Muscle layer of colon (tissue), 2 donors: ENCODE measurements around the gene MYNN.
A peak's percentile ranks its signal among the peaks of the same experiment; 100 is the strongest.

Source experiments
- H3K27ac ChIP-seq: one replicate; pipeline ENCODE4 v1.7.0; 2013; ENCODE audit warnings: low read depth, mild to moderate bottlenecking, low read length, moderate library complexity
- H3K27me3 ChIP-seq, 2 donors: one replicate each; pipeline ENCODE4 v1.7.0; 2013; ENCODE audit warnings: low read length in 2 of 2, mild to moderate bottlenecking in 2 of 2; ENCODE audit not compliant: insufficient read depth in 2 of 2, control insufficient read depth in 1 of 2
- H3K36me3 ChIP-seq: one replicate; pipeline ENCODE4 v1.7.0; 2013; ENCODE audit warnings: mild to moderate bottlenecking, low read length; ENCODE audit not compliant: insufficient read depth
- H3K4me1 ChIP-seq: one replicate; pipeline ENCODE4 v1.7.0; 2013; ENCODE audit warnings: mild to moderate bottlenecking, low read length; ENCODE audit not compliant: insufficient read depth
- H3K4me3 ChIP-seq, 2 donors: one replicate each; pipeline ENCODE4 v1.7.0; 2013; ENCODE audit warnings: low read length in 2 of 2, low read depth in 1 of 2, mild to moderate bottlenecking in 1 of 2, moderate library complexity in 1 of 2
- H3K9ac ChIP-seq: one replicate; pipeline ENCODE4 v1.7.0; 2013; ENCODE audit warnings: low read length
- H3K9me3 ChIP-seq: one replicate; pipeline ENCODE4 v1.7.0; 2013; ENCODE audit warnings: mild to moderate bottlenecking, low read length
- donor health status: abdominal sarcoma.
- donor health status: Adenocarcinoma of cecum.

The MYNN gene

GRCh38 chr3:169813278-169813677, 40.1 kb downstream of the MYNN start:
- Histone ChIP-seq H3K4me3 (peak overlapping the region; percentile 73 to 82), H3K27ac (no peak overlapping the region)

GRCh38 chr3:169813757-169814517, 40.7 kb downstream of the MYNN start:
- Histone ChIP-seq H3K4me3 (peak overlapping the region; percentile 73 to 82), H3K36me3 (no peaks in the 10 kb centered on the region), H3K9me3 (no peaks in the 10 kb centered on the region), H3K9ac (no peak overlapping the region), H3K27me3 (no peaks in the 10 kb centered on the region), H3K4me1 (peaks cover 15% of the 10 kb centered on the region), H3K27ac (no peak overlapping the region)

More at GRCh38 chr3:169813278-169813677, 40.1 kb downstream of the MYNN start:
- H3K36me3 ChIP-seq = no peaks in the 10 kb centered on the region
- H3K4me1 ChIP-seq = peaks cover 15% of the 10 kb centered on the region
- no peaks in the 10 kb centered on the region for H3K9me3 ChIP-seq
- no peaks in the 10 kb centered on the region for H3K27me3 ChIP-seq
- H3K9ac ChIP-seq = peak overlapping the region; percentile 66

GRCh38 chr3:169815590-169816150, 42.5 kb downstream of the MYNN start:
- no peak overlapping the region for H3K9ac ChIP-seq
- no peak overlapping the region for H3K4me3 ChIP-seq
- H3K9me3 ChIP-seq = no peaks in the 10 kb centered on the region
- no peaks in the 10 kb centered on the region for H3K27me3 ChIP-seq
- no peaks in the 10 kb centered on the region for H3K36me3 ChIP-seq
- H3K27ac ChIP-seq = no peak overlapping the region
- H3K4me1 ChIP-seq = peaks cover 15% of the 10 kb centered on the region

GRCh38 chr3:169818316-169818715, 45.1 kb downstream of the MYNN start:
- Histone ChIP-seq H3K36me3 (no peaks in the 10 kb centered on the region), H3K9me3 (no peaks in the 10 kb centered on the region), H3K27me3 (no peaks in the 10 kb centered on the region), H3K4me1 (no peaks in the 10 kb centered on the region), H3K4me3 (no peak overlapping the region), H3K9ac (no peak overlapping the region), H3K27ac (no peak overlapping the region)

- Histone ChIP-seq H3K4me1 (no peaks in the 10 kb centered on the region), H3K36me3 (no peaks in the 10 kb centered on the region), H3K27ac (no peak overlapping the region), H3K9me3 (no peaks in the 10 kb centered on the region), H3K27me3 (no peaks in the 10 kb centered on the region), H3K4me3 (no peak overlapping the region), H3K9ac (no peak overlapping the region)
Observed at GRCh38 chr3:169822091-169822490, 48.9 kb downstream of the MYNN start.

DNA sequence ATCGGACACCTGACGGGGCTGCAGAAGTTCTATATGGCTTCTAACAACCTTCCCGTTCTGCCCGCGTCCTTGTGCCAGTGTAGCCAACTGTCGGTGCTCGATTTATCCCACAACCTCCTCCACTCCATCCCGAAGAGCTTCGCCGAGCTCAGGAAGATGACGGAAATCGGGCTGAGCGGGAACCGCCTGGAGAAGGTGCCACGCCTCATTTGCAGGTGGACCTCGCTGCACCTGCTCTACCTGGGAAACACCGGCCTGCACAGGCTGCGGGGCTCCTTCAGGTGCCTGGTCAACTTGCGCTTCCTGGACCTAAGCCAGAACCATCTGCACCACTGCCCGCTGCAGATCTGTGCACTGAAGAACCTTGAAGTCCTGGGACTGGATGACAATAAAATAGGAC, 49.3 kb downstream of the MYNN start:
- Histone ChIP-seq H3K4me1 (no peaks in the 10 kb centered on the region), H3K4me3 (no peak overlapping the region), H3K27ac (no peak overlapping the region), H3K9me3 (no peaks in the 10 kb centered on the region), H3K27me3 (no peaks in the 10 kb centered on the region), H3K36me3 (no peaks in the 10 kb centered on the region), H3K9ac (no peak overlapping the region)

DNA sequence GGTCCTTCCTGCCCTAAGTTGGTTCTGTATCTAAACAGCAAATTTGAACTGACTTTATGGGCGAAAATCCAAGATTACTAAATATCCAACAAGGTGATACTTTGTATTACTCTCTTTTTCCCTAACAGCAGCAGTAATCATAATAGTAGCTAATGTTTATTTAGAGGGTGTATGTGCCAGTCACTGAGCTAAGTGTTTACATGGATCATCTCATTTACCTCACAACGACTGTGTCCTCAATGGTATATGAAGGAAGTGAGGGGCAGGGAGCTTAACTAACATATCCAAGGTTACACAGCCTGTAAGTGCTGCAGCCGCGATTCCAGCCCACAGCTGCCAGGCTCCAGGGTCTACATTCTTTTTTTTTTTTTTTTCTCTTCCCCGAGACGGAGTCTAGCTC, 49.8 kb downstream of the MYNN start:
- H3K9ac ChIP-seq = no peak overlapping the region
- no peaks in the 10 kb centered on the region for H3K4me1 ChIP-seq
- no peaks in the 10 kb centered on the region for H3K36me3 ChIP-seq
- no peak overlapping the region for H3K27ac ChIP-seq
- no peaks in the 10 kb centered on the region for H3K27me3 ChIP-seq
- no peaks in the 10 kb centered on the region for H3K9me3 ChIP-seq
- H3K4me3 ChIP-seq = no peak overlapping the region

DNA sequence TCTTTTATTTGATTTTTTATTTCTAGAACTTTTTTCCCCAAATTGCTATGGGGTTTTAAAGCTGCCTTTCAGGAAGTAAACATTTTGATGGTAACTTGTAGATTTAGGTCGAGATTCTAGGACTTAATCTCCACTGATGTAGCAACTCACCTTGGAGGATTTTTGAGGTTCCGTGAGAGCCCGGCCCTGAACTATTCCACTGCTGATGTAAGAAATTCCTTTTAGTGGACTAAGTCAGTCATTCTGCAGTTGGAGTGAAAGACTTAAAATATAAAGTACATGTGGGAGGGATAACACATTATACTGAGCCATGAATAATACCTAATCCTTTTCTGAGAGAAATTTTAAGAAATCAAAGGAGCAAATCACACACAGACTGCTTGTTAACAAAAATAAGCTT, 52.1 kb downstream of the MYNN start:
- no peaks in the 10 kb centered on the region for H3K36me3 ChIP-seq
- no peaks in the 10 kb centered on the region for H3K27me3 ChIP-seq
- H3K9ac ChIP-seq = no peak overlapping the region
- H3K4me3 ChIP-seq = no peak overlapping the region
- no peak overlapping the region for H3K27ac ChIP-seq
- no peaks in the 10 kb centered on the region for H3K4me1 ChIP-seq
- H3K9me3 ChIP-seq = no peaks in the 10 kb centered on the region

DNA sequence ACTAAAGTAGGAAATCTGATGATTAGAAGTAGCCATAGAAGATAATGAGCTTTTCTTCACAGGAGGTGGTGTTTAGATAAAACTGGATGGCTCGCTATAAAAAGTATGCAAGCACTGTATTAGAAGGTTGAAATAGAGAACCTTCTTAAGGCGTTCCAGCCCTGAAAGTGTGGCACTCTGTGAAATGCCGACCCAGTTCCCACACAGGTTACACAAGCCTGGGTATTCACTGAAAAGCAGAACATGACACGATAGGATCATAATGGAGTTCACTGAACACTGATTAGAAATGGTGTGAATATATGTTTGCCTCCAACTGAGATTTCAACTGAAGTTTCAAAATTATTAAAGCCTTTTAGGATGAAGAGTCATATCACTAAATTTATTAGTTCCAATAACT, 54.5 kb downstream of the MYNN start:
- H3K4me3 ChIP-seq = no peak overlapping the region
- no peaks in the 10 kb centered on the region for H3K27me3 ChIP-seq
- H3K9ac ChIP-seq = no peak overlapping the region
- no peaks in the 10 kb centered on the region for H3K9me3 ChIP-seq
- H3K27ac ChIP-seq = no peak overlapping the region
- H3K4me1 ChIP-seq = no peaks in the 10 kb centered on the region
- no peaks in the 10 kb centered on the region for H3K36me3 ChIP-seq

DNA sequence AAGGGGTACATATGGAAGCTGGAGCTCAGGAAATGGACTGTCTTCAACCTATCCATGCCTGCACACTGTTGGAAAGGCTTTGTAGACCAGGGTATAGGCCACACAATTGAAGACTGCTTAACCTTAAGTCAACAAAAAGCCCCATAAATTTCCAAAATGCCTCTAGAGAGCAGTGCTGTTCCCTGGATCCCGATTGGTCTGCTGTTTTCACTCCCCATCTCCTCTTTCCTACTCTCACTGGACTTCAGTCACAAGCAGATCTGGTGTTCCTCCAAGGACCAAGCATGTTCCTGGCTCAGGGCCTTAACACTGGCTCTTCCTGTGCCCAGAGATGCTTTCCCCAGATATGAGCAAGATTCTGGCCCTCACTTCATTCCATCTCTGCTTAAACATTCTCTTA, 62.3 kb downstream of the MYNN start:
- H3K4me3 ChIP-seq = no peak overlapping the region
- no peak overlapping the region for H3K27ac ChIP-seq
- no peaks in the 10 kb centered on the region for H3K27me3 ChIP-seq
- no peaks in the 10 kb centered on the region for H3K36me3 ChIP-seq
- no peaks in the 10 kb centered on the region for H3K9me3 ChIP-seq
- no peaks in the 10 kb centered on the region for H3K4me1 ChIP-seq
- no peak overlapping the region for H3K9ac ChIP-seq

- Histone ChIP-seq H3K27me3 (no peaks in the 10 kb centered on the region), H3K4me3 (no peak overlapping the region), H3K27ac (no peak overlapping the region), H3K4me1 (no peaks in the 10 kb centered on the region), H3K9me3 (no peaks in the 10 kb centered on the region), H3K36me3 (no peaks in the 10 kb centered on the region), H3K9ac (no peak overlapping the region)
Observed at GRCh38 chr3:169836078-169836941, 63.1 kb downstream of the MYNN start.
